ENCODE data around the gene SLCO4A1.

The SLCO4A1 gene

GRCh38 chr20:62688083-62688482 lies 45.8 kb downstream of the SLCO4A1 start:
- DNase-seq: no peak

- peak; percentile 18 for DNase-seq
Measured at GRCh38 chr20:62688855-62689460, 46.7 kb downstream of the SLCO4A1 start.

- no peak for DNase-seq
Measured at GRCh38 chr20:62689861-62690260, 47.6 kb downstream of the SLCO4A1 start.

- DNase-seq: no peak
Measured at GRCh38 chr20:62690261-62690820, 48.0 kb downstream of the SLCO4A1 start.

- no peak for DNase-seq
Measured at GRCh38 chr20:62691487-62691886, 49.2 kb downstream of the SLCO4A1 start.

- DNase-seq: no peak
Measured at GRCh38 chr20:62692176-62692575, 49.9 kb downstream of the SLCO4A1 start.

GRCh38 chr20:62692801-62693523 lies 50.7 kb downstream of the SLCO4A1 start:
- DNase-seq: no peak

GRCh38 chr20:62693524-62693922 lies 51.2 kb downstream of the SLCO4A1 start:
- no peak for DNase-seq

- no peak for DNase-seq
Measured at GRCh38 chr20:62694106-62694505, 51.8 kb downstream of the SLCO4A1 start.

- DNase-seq: no peak
Measured at GRCh38 chr20:62694868-62695267, 52.6 kb downstream of the SLCO4A1 start.

GRCh38 chr20:62695448-62696414 lies 53.4 kb downstream of the SLCO4A1 start:
- no peak for DNase-seq

GRCh38 chr20:62696434-62696957 lies 54.2 kb downstream of the SLCO4A1 start:
- no peak for DNase-seq

GRCh38 chr20:62696989-62697388 lies 54.7 kb downstream of the SLCO4A1 start:
- no peak for DNase-seq

- no peak for DNase-seq
Measured at GRCh38 chr20:62697468-62697912, 55.2 kb downstream of the SLCO4A1 start.

GRCh38 chr20:62698231-62698630 lies 55.9 kb downstream of the SLCO4A1 start:
- no peak for DNase-seq

- DNase-seq: no peak
Measured at GRCh38 chr20:62699296-62699695, 57.0 kb downstream of the SLCO4A1 start.

GRCh38 chr20:62699741-62700140 lies 57.4 kb downstream of the SLCO4A1 start:
- DNase-seq: no peak

- DNase-seq: no peak
Measured at GRCh38 chr20:62700261-62700930, 58.1 kb downstream of the SLCO4A1 start.

- DNase-seq: no peak
Measured at GRCh38 chr20:62701161-62702012, 59.1 kb downstream of the SLCO4A1 start.

- DNase-seq: no peak
Measured at GRCh38 chr20:62702013-62702300, 59.7 kb downstream of the SLCO4A1 start.

All from fibroblast of skin of scalp (primary cell).